PC-3 (cell line): ENCODE measurements around the gene KYNU. TPM values are rescaled to one million over a fixed set of nuclear protein-coding genes. Genes with fewer than 3 reads are reported as not detected.
A peak's percentile ranks its signal among the peaks of the same experiment; 100 is the strongest.

Experiments
- ATAC-seq: fragments of 200-7000 bp; cut with Tn5 transposase; 2 replicates; pipeline ENCODE4 v1.9.1; 2020; ENCODE audit warnings: mild to moderate bottlenecking, moderate library complexity
- BruUV-seq: library from RNA; stranded (reverse); fragments of 400-500 nt; replicated peaks from 2 replicates; lab custom pipeline; 2021; lab: Mats Ljungman, UMichigan
- CTCF ChIA-PET: fragments of 300-600 bp; sonication (Branson Sonifier 250); formaldehyde crosslinking; loops from one replicate; lab custom pipeline; 2022; ENCODE audit warnings: antibody characterized with exemption; lab: Charles Lee
- POLR2A ChIA-PET: fragments of 300-600 bp; sonication (Branson Sonifier 250); formaldehyde crosslinking; loops from one replicate; lab custom pipeline; 2022; ENCODE audit warnings: antibody characterized with exemption; ENCODE audit not compliant: unreplicated experiment; lab: Charles Lee
- DNase-seq: peaks from one replicate; pipeline ENCODE4 v3.0.0-alpha.2; 2015
- H2AFZ ChIP-seq: fragments of 300-600 bp; sonication (generic); 2 replicates; pipeline ENCODE4 v1.6.0; 2016; ENCODE audit warnings: antibody characterized with exemption, low read length
- H3F3A ChIP-seq: fragments of 300-600 bp; sonication (generic); one replicate; pipeline ENCODE4 v1.6.0; 2017; ENCODE audit warnings: antibody characterized with exemption, low read length, control low read depth, mild to moderate bottlenecking; ENCODE audit not compliant: unreplicated experiment
- H3K27ac ChIP-seq: fragments of 300-600 bp; sonication (generic); 2 replicates; pipeline ENCODE4 v1.5.1; 2016; ENCODE audit warnings: mild to moderate bottlenecking, low read length
- H3K27me3 ChIP-seq: fragments of 300-600 bp; sonication (generic); 2 replicates; pipeline ENCODE4 v1.6.1; 2016; ENCODE audit warnings: low read length, mixed read lengths
- H3K36me3 ChIP-seq: fragments of 300-600 bp; sonication (generic); 2 replicates; pipeline ENCODE4 v1.6.1; 2016; ENCODE audit warnings: low read depth, mixed run types, low read length, mixed read lengths
- H3K4me1 ChIP-seq: fragments of 300-600 bp; sonication (generic); 2 replicates; pipeline ENCODE4 v1.5.1; 2016; ENCODE audit warnings: low read length; ENCODE audit not compliant: insufficient read depth
- H3K4me2 ChIP-seq: fragments of 300-600 bp; sonication (generic); 2 replicates; pipeline ENCODE4 v1.6.0; 2016; ENCODE audit warnings: low read length
- H3K4me3 ChIP-seq: fragments of 300-600 bp; sonication (generic); 2 replicates; pipeline ENCODE4 v1.5.1; 2016; ENCODE audit warnings: mild to moderate bottlenecking, low read length, mixed read lengths
- H3K79me2 ChIP-seq: fragments of 300-600 bp; sonication (generic); 2 replicates; pipeline ENCODE4 v1.6.1; 2017; ENCODE audit warnings: low read length, mixed read lengths
- H3K9ac ChIP-seq: fragments of 300-600 bp; sonication (generic); 2 replicates; pipeline ENCODE4 v1.6.0; 2016; ENCODE audit warnings: mild to moderate bottlenecking, low read length
- H3K9me2 ChIP-seq: fragments of 300-600 bp; sonication (generic); replicated peaks from 2 replicates; pipeline ENCODE4 v1.6.1; 2016; ENCODE audit warnings: mixed run types, low read length, mixed read lengths
- H3K9me3 ChIP-seq: fragments of 300-600 bp; sonication (generic); 2 replicates; pipeline ENCODE4 v1.6.1; 2016; ENCODE audit warnings: low read length, mixed read lengths
- H4K20me1 ChIP-seq: fragments of 300-600 bp; sonication (generic); 2 replicates; pipeline ENCODE4 v1.6.1; 2016; ENCODE audit warnings: low read length, mixed read lengths
- CTCF ChIP-seq: fragments of 300-600 bp; sonication (generic); conservative IDR thresholded peaks from 2 replicates; pipeline ENCODE4 v1.5.1; 2017; ENCODE audit warnings: antibody characterized with exemption, low read depth, mild to moderate bottlenecking, low read length
- EZH2 ChIP-seq: fragments of 300-600 bp; sonication (generic); IDR thresholded peaks from one replicate; pipeline ENCODE4 v1.6.1; 2017; ENCODE audit warnings: antibody characterized with exemption, mild to moderate bottlenecking, low read length; ENCODE audit not compliant: unreplicated experiment
- EZH2phosphoT487 ChIP-seq: fragments of 300-600 bp; sonication (generic); IDR thresholded peaks from 2 replicates; pipeline ENCODE4 v1.6.1; 2018; ENCODE audit warnings: mild to moderate bottlenecking, antibody characterized with exemption, low read length, borderline replicate concordance
- intact Hi-C: fragments of 100-400 bp; cut with micrococcal nuclease; formaldehyde crosslinking; loops from 2 replicates; pipeline ENCODE4 v1.9.0; 2023
- total RNA-seq: library from RNA; depleted of rRNA; stranded (reverse); fragments of >200 nt; gene quantifications from 2 replicates; pipeline ENCODE4 v1.2.3, GENCODE V29; 2014

The KYNU gene
- total RNA-seq, 1 experiment from 2014 or later = 2.3 TPM

GRCh38 chr2:142989273-142990204 lies 112.1 kb downstream of the KYNU start:
- no TSS peak for BruUV-seq
- TF ChIP-seq CTCF (peak; percentile 71), EZH2phosphoT487 (no peak), EZH2 (no peak)
- ChIA-PET POLR2A (no interaction called here), CTCF (interaction anchor here (0.5 kb wide), 1 partner anchor 290 kb away, joined by 3 read pairs; no protein-coding TSS in a partner anchor)
- no peaks in the 10 kb centered on the region for H3F3A ChIP-seq
- no peaks in the 10 kb centered on the region for H3K9me3 ChIP-seq
- H3K27me3 ChIP-seq = no peaks in the 10 kb centered on the region
- peak; percentile 55 for ATAC-seq
- H3K4me1 ChIP-seq = no peaks in the 10 kb centered on the region
- no peak overlapping the region for H3K4me3 ChIP-seq
- no peak overlapping the region for H3K27ac ChIP-seq
- DNase-seq = peak; percentile 61
- no peak overlapping the region for H3K9ac ChIP-seq
- intact Hi-C loops = loop anchor here (1.0 to 10.0 kb wide), 2 partner anchors 307 to 825 kb away; no protein-coding TSS in a partner anchor
- no peak overlapping the region for H3K4me2 ChIP-seq
- no peaks in the 10 kb centered on the region for H3K9me2 ChIP-seq
- no peaks in the 10 kb centered on the region for H3K36me3 ChIP-seq
- H2AFZ ChIP-seq = no peak overlapping the region; the same call in 1 of the 2 replicates
- no peaks in the 10 kb centered on the region for H4K20me1 ChIP-seq
- no peaks in the 10 kb centered on the region for H3K79me2 ChIP-seq

- Histone ChIP-seq H2AFZ (no peak overlapping the region), H3K9me2 (no peaks in the 10 kb centered on the region), H3K27ac (no peak overlapping the region), H4K20me1 (no peaks in the 10 kb centered on the region), H3K79me2 (no peaks in the 10 kb centered on the region), H3K4me3 (no peak overlapping the region), H3K36me3 (no peaks in the 10 kb centered on the region), H3K9me3 (no peaks in the 10 kb centered on the region), H3K4me2 (no peak overlapping the region), H3K27me3 (no peaks in the 10 kb centered on the region), H3K4me1 (no peaks in the 10 kb centered on the region), H3F3A (no peaks in the 10 kb centered on the region), H3K9ac (no peak overlapping the region)
- ATAC-seq (peak; percentile 50), DNase-seq (peak; percentile 46)
- POLR2A ChIA-PET = no interaction called here
- intact Hi-C loops = no loop called here
- BruUV-seq = no TSS peak
- no peak for TF ChIP-seq EZH2phosphoT487
- TF ChIP-seq CTCF = no peak
- TF ChIP-seq EZH2 = no peak
- CTCF ChIA-PET = interaction anchor here (0.6 kb wide), 1 partner anchor 395 kb away, joined by 17 read pairs; no protein-coding TSS in a partner anchor
Measured at GRCh38 chr2:142991295-142991694, 113.8 kb downstream of the KYNU start.

DNA sequence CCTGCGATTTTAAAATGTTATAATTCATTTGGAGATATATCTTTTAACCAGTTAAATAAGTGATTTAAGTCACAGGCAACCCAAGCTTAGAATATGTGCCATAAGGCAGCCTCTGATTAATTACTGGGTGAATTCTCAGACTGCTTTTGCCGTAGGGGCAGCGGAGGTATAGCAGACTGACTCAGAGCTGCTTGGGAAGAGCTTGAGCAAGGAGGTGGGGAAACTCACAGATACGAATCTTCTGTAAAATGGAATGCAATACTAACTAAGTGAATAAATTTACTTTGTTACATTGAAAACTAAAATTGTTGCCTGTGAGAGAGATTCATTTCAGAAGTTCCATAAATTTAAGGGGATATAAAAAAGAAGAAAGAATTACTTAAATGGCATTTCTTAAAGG lies 115.4 kb downstream of the KYNU start:
- Histone ChIP-seq H3K36me3 (no peaks in the 10 kb centered on the region), H3K79me2 (no peaks in the 10 kb centered on the region), H3K4me2 (no peak overlapping the region), H3K9me3 (no peaks in the 10 kb centered on the region), H3K4me3 (no peak overlapping the region), H3F3A (no peaks in the 10 kb centered on the region), H3K27ac (no peak overlapping the region), H2AFZ (no peak overlapping the region), H4K20me1 (no peaks in the 10 kb centered on the region), H3K4me1 (no peaks in the 10 kb centered on the region), H3K9ac (no peak overlapping the region), H3K27me3 (no peaks in the 10 kb centered on the region), H3K9me2 (no peaks in the 10 kb centered on the region)
- ChIA-PET POLR2A (no interaction called here), CTCF (no interaction called here)
- intact Hi-C loops = no loop called here
- ATAC-seq = no peak
- DNase-seq = no peak
- BruUV-seq = no TSS peak
- TF ChIP-seq CTCF (no peak), EZH2 (no peak), EZH2phosphoT487 (no peak)
